ENCODE data around the gene COG2.

DNA sequence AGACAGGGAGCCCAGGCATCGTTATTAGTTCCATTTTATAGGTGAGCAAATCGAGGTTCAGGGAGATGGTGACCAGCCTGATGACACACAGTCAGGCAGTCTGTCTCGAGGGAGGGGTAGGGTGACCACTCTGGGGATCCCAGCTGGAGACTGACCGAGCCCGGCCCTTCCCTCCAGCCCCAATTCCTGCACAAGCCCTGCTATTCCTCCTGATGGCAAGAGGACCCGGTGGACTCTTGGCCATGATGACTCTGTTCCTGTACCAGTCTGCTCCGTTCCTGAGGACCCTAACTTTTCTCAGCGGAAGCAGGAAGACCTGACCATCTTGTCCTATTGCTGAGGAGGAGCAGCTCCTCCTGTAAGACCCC lies 71.2 kb downstream of the COG2 start:
- TF ChIP-seq, protein P1, sequence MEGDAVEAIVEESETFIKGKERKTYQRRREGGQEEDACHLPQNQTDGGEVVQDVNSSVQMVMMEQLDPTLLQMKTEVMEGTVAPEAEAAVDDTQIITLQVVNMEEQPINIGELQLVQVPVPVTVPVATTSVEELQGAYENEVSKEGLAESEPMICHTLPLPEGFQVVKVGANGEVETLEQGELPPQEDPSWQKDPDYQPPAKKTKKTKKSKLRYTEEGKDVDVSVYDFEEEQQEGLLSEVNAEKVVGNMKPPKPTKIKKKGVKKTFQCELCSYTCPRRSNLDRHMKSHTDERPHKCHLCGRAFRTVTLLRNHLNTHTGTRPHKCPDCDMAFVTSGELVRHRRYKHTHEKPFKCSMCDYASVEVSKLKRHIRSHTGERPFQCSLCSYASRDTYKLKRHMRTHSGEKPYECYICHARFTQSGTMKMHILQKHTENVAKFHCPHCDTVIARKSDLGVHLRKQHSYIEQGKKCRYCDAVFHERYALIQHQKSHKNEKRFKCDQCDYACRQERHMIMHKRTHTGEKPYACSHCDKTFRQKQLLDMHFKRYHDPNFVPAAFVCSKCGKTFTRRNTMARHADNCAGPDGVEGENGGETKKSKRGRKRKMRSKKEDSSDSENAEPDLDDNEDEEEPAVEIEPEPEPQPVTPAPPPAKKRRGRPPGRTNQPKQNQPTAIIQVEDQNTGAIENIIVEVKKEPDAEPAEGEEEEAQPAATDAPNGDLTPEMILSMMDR (IDR thresholded peaks at IDR 0.05; ENCODE audit: insufficient read depth, low read depth, low read length), result no peak
- no peak for TF ChIP-seq EZH2 (IDR thresholded peaks at IDR 0.05; ENCODE audit: insufficient read depth, low read length)

All from astrocyte (in vitro differentiated cells and primary cell).